ENCODE results near the gene PTPRG.

- TF ChIP-seq CTCF (conservative IDR thresholded peaks at IDR 0.05; ENCODE audit: low read length) (no peak), EZH2phosphoT487 (IDR thresholded peaks at IDR 0.05; ENCODE audit: borderline replicate concordance) (no peak)
These were observed 172.5 kb downstream of the PTPRG start for GRCh38 chr3:61733876-61734275.

All from Loucy (cell line).